Kidney (tissue), 14 donors: ENCODE data around the gene CHAD. TPM values are rescaled to one million over a fixed set of nuclear protein-coding genes. Genes with fewer than 3 reads are reported as not detected.
"Not testable (repeated sequence)": the region's sequence is repeated elsewhere in the genome, so short reads cannot be mapped to it uniquely, and the experiment has no call there.

Source experiments
- DNase-seq, 5 donors: peaks; one replicate each; pipeline ENCODE4 v3.0.0-alpha.2; 2013 to 2020
- FAIRE-seq: peaks from 2 replicates; lab custom pipeline; 2012; peaks lifted over from hg19 to GRCh38; lab: Jason Lieb, UNC
- H3K27ac ChIP-seq, 2 donors: one replicate each; pipeline ENCODE4 v1.7.0; 2013; ENCODE audit warnings: low read depth in 2 of 2, low read length in 2 of 2, inconsistent platforms in 1 of 2
- H3K27me3 ChIP-seq: one replicate; pipeline ENCODE4 v1.7.1; 2013; ENCODE audit warnings: low read length, inconsistent platforms; ENCODE audit not compliant: control insufficient read depth, insufficient read depth
- H3K36me3 ChIP-seq, 3 donors: one replicate each; pipeline versions ENCODE4 v1.7.0 to v1.7.1; 2013; ENCODE audit warnings: low read length in 3 of 3, control low read depth in 1 of 3, inconsistent platforms in 1 of 3; ENCODE audit not compliant: insufficient read depth in 3 of 3, control insufficient read depth in 2 of 3
- H3K4me1 ChIP-seq, 3 donors: one replicate each; pipeline versions ENCODE4 v1.7.0 to v1.7.1; 2013; ENCODE audit warnings: low read length in 3 of 3, inconsistent platforms in 1 of 3, low read depth in 1 of 3; ENCODE audit not compliant: control insufficient read depth in 2 of 3, insufficient read depth in 2 of 3
- H3K4me3 ChIP-seq, 3 donors: one replicate each; pipeline versions ENCODE4 v1.7.0 to v1.8.1; 2013; ENCODE audit warnings: low read length in 3 of 3, control low read depth in 1 of 3, inconsistent platforms in 1 of 3
- H3K9ac ChIP-seq, 3 donors: one replicate each; pipeline versions ENCODE4 v1.7.0 to v1.7.1; 2013; ENCODE audit warnings: low read length in 3 of 3, control low read depth in 1 of 3, inconsistent platforms in 1 of 3
- H3K9me3 ChIP-seq, 3 donors: one replicate each; pipeline versions ENCODE4 v1.7.0 to v1.7.1; 2013; ENCODE audit warnings: low read length in 3 of 3, control low read depth in 1 of 3, inconsistent platforms in 1 of 3; ENCODE audit not compliant: control insufficient read depth in 2 of 3, insufficient read depth in 1 of 3
- intact Hi-C: fragments of 100-400 bp; cut with DNase I; formaldehyde crosslinking; loops from one replicate; pipeline ENCODE4 v1.11.1; 2022
- polyA plus RNA-seq: library from polyadenylated mRNA; stranded (reverse); fragments of 350-450 nt; fragmentation: Illumina TruSeq; extraction: RNeasy Lipid Tissue Mini Kit (QIAGEN cat#74804); gene quantifications from one replicate; pipeline ENCODE4 v1.2.3, GENCODE V29; 2014; ENCODE audit warnings: low read depth, low replicate concordance; ENCODE audit not compliant: insufficient read depth
- total RNA-seq: library from RNA; stranded (reverse); fragmentation: NEBNext Ultra II Directional; extraction: Animal tissue kit (Norgen Biotek cat#: 25700); gene quantifications from one replicate; pipeline ENCODE4 v1.2.1, GENCODE V29; 2021
- TF ChIP-seq, protein P1 (sequence below): IDR thresholded peaks from 3 replicates; pipeline ENCODE4 v1.5.1; 2012; ENCODE audit warnings: mild to moderate bottlenecking, moderate library complexity, borderline replicate concordance; ENCODE audit not compliant: insufficient read depth; ENCODE audit errors: extremely low read depth
- donor health status: control.
- donor health status: control.
- donor health status: control.
- donor health status: control.
- donor health status: control.
- donor health status: DM: yes; HTN: yes; CAD: no.
- donor health status: Normal renal cell carcinoma (clear cell type).

Gene CHAD
- total and polyA plus RNA-seq, 2 donors from 2014 or later: 0.22 to 0.43 TPM

- Histone ChIP-seq H3K9ac (no peak overlapping the region), H3K36me3 (no peaks in the 10 kb centered on the region), H3K27me3 (no peaks in the 10 kb centered on the region), H3K4me3 (peak overlapping the region in 1 of 3 donors; percentile 48), H3K27ac (peak overlapping the region; percentile 67 to 73), H3K4me1 (peaks cover 0 to 7% (median 6%) of the 10 kb centered on the region in 3 donors), H3K9me3 (no peaks in the 10 kb centered on the region)
- no peak for FAIRE-seq
- no peak for DNase-seq
- intact Hi-C loops: no loop called here
- TF ChIP-seq, protein P1, sequence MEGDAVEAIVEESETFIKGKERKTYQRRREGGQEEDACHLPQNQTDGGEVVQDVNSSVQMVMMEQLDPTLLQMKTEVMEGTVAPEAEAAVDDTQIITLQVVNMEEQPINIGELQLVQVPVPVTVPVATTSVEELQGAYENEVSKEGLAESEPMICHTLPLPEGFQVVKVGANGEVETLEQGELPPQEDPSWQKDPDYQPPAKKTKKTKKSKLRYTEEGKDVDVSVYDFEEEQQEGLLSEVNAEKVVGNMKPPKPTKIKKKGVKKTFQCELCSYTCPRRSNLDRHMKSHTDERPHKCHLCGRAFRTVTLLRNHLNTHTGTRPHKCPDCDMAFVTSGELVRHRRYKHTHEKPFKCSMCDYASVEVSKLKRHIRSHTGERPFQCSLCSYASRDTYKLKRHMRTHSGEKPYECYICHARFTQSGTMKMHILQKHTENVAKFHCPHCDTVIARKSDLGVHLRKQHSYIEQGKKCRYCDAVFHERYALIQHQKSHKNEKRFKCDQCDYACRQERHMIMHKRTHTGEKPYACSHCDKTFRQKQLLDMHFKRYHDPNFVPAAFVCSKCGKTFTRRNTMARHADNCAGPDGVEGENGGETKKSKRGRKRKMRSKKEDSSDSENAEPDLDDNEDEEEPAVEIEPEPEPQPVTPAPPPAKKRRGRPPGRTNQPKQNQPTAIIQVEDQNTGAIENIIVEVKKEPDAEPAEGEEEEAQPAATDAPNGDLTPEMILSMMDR: no peak
These were observed 48.1 kb downstream of the CHAD start for GRCh38 chr17:50420419-50421112.

- H3K4me3 ChIP-seq, H3K27me3 ChIP-seq, intact Hi-C loops, H3K27ac ChIP-seq, DNase-seq, FAIRE-seq, H3K9me3 ChIP-seq, H3K36me3 ChIP-seq, H3K9ac ChIP-seq, H3K4me1 ChIP-seq: not testable (repeated sequence)
These were observed 49.1 kb downstream of the CHAD start for GRCh38 chr17:50419577-50419976.

DNA sequence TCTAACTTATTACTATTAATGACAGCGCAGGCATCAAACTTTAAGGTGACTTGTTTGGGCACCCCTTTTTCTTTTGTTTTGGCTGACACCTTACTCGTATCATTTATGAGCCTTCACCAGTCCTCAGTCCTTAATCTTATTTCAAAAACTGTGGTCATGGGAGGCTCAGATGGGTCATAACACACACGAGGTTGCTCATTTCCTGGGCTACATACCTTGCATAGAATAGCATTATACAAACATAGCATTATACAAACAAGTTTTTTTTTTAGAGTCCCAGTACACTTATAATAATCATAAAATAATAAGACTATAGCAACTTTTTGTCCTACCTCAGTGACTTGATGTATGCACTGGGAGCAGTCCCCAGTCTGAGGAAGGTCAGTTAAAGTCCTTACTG lies 53.9 kb downstream of the CHAD start:
- FAIRE-seq (no peak), DNase-seq (no peak)
- Histone ChIP-seq H3K4me3 (no peak overlapping the region), H3K9ac (no peak overlapping the region), H3K4me1 (no peaks in the 10 kb centered on the region), H3K36me3 (no peaks in the 10 kb centered on the region), H3K9me3 (no peaks in the 10 kb centered on the region), H3K27ac (no peak overlapping the region), H3K27me3 (no peaks in the 10 kb centered on the region)
- TF ChIP-seq, protein P1: no peak
- intact Hi-C loops: no loop called here

Other genes starting within 250 kb of the CHAD start
- gene TMEM92, start 194.4 kb downstream of the CHAD start, total RNA-seq: 2.4 TPM
- gene TMEM92, start 194.4 kb downstream of the CHAD start, polyA plus RNA-seq: not detected
- gene XYLT2, start 122.8 kb downstream of the CHAD start, total RNA-seq: 30.0 TPM
- gene XYLT2, start 122.8 kb downstream of the CHAD start, polyA plus RNA-seq: 21.2 TPM
- gene MRPL27, start 95.7 kb downstream of the CHAD start, total RNA-seq: 54.0 TPM
- gene MRPL27, start 95.7 kb downstream of the CHAD start, polyA plus RNA-seq: 227 TPM
- 1.0 TPM for gene EME1, start 95.7 kb downstream of the CHAD start, total RNA-seq
- gene EME1, start 95.7 kb downstream of the CHAD start, polyA plus RNA-seq: not detected
- 61.7 TPM for gene LRRC59, start 71.4 kb downstream of the CHAD start, total RNA-seq
- gene LRRC59, start 71.4 kb downstream of the CHAD start, polyA plus RNA-seq: 37.0 TPM
- 44.4 TPM for gene ACSF2, start 42.7 kb downstream of the CHAD start, total RNA-seq
- 404 TPM for gene ACSF2, start 42.7 kb downstream of the CHAD start, polyA plus RNA-seq
- 38.9 TPM for gene RSAD1, start 10.0 kb upstream of the CHAD start, total RNA-seq
- 39.9 TPM for gene RSAD1, start 10.0 kb upstream of the CHAD start, polyA plus RNA-seq
- 0.72 TPM for gene MYCBPAP, start 39.6 kb upstream of the CHAD start, total RNA-seq
- 2.9 TPM for gene MYCBPAP, start 39.6 kb upstream of the CHAD start, polyA plus RNA-seq
- gene EPN3, start 63.9 kb upstream of the CHAD start, total RNA-seq: 5.0 TPM
- gene EPN3, start 63.9 kb upstream of the CHAD start, polyA plus RNA-seq: 28.7 TPM
- 60.4 TPM for gene SPATA20, start 78.3 kb upstream of the CHAD start, total RNA-seq
- 52.7 TPM for gene SPATA20, start 78.3 kb upstream of the CHAD start, polyA plus RNA-seq
- 0.06 TPM for gene CACNA1G, start 91.8 kb upstream of the CHAD start, total RNA-seq
- not detected for gene CACNA1G, start 91.8 kb upstream of the CHAD start, polyA plus RNA-seq
- 156 TPM for gene ABCC3, start 166.0 kb upstream of the CHAD start, total RNA-seq
- gene ABCC3, start 166.0 kb upstream of the CHAD start, polyA plus RNA-seq: 9.3 TPM
- gene ANKRD40, start 239.0 kb upstream of the CHAD start, total RNA-seq: 37.6 TPM
- 15.8 TPM for gene ANKRD40, start 239.0 kb upstream of the CHAD start, polyA plus RNA-seq